MV-4-11 (cell line): ENCODE results near the gene ARMS2.

Source experiments
- DNase-seq: peaks from one replicate; lab custom pipeline; 2025; lab: John Stamatoyannopoulos, UW

The ARMS2 gene

GRCh38 chr10:122454071-122454470 is 382 bp upstream of the ARMS2 start:
- DNase-seq, result no peak

- no peak for DNase-seq
These were observed 1.1 kb downstream of the ARMS2 start for GRCh38 chr10:122455376-122456079.

GRCh38 chr10:122457934-122458333 is 3.5 kb downstream of the ARMS2 start:
- no peak for DNase-seq

GRCh38 chr10:122458693-122459092 is 4.2 kb downstream of the ARMS2 start:
- DNase-seq, result no peak

- DNase-seq, result peak; percentile 46
These were observed 5.3 kb downstream of the ARMS2 start for GRCh38 chr10:122459561-122460273.

GRCh38 chr10:122460891-122461293 is 6.4 kb downstream of the ARMS2 start:
- DNase-seq, result no peak

- no peak for DNase-seq
These were observed 6.9 kb downstream of the ARMS2 start, which contains the start of gene HTRA1 for GRCh38 chr10:122461367-122461728. TSS of gene HTRA1 (plus strand) at chr10:122461553. CDS start at chr10:122461653, 100 bp downstream.

- DNase-seq, result no peak
These were observed 7.5 kb downstream of the ARMS2 start for GRCh38 chr10:122461729-122462532.

- DNase-seq, result no peak
These were observed 8.3 kb downstream of the ARMS2 start for GRCh38 chr10:122462533-122463465.

- DNase-seq, result no peak
These were observed 9.2 kb downstream of the ARMS2 start for GRCh38 chr10:122463466-122464249.

GRCh38 chr10:122464250-122464510 is 9.7 kb downstream of the ARMS2 start:
- DNase-seq, result peak; percentile 2

- no peak for DNase-seq
These were observed 10.1 kb downstream of the ARMS2 start for GRCh38 chr10:122464586-122464985.

GRCh38 chr10:122465401-122466040 is 11.1 kb downstream of the ARMS2 start:
- DNase-seq, result no peak

- DNase-seq, result peak; percentile 86
These were observed 12.5 kb downstream of the ARMS2 start for GRCh38 chr10:122466951-122467381.

- peak; percentile 44 for DNase-seq
These were observed 13.2 kb downstream of the ARMS2 start for GRCh38 chr10:122467701-122468100.

GRCh38 chr10:122468307-122468925 is 14.0 kb downstream of the ARMS2 start:
- peak; percentile 45 for DNase-seq

GRCh38 chr10:122468926-122469781 is 14.7 kb downstream of the ARMS2 start:
- DNase-seq, result peak; percentile 99

- no peak for DNase-seq
These were observed 15.4 kb downstream of the ARMS2 start for GRCh38 chr10:122469848-122470247.
